PC-9 (cell line): ENCODE measurements around the gene ATOH8.

Source experiments
- EZH2 ChIP-seq: fragments of 200-600 bp; sonication (generic); IDR thresholded peaks from 2 replicates; pipeline ENCODE4 v1.8.0; 2017; ENCODE audit warnings: antibody characterized with exemption, low read depth
- TF ChIP-seq, protein P1 (sequence below): fragments of 200-600 bp; sonication (generic); conservative IDR thresholded peaks from 2 replicates; pipeline ENCODE4 v1.6.1; 2017; ENCODE audit warnings: mixed run types, antibody characterized with exemption, mild to moderate bottlenecking, moderate library complexity

DNA sequence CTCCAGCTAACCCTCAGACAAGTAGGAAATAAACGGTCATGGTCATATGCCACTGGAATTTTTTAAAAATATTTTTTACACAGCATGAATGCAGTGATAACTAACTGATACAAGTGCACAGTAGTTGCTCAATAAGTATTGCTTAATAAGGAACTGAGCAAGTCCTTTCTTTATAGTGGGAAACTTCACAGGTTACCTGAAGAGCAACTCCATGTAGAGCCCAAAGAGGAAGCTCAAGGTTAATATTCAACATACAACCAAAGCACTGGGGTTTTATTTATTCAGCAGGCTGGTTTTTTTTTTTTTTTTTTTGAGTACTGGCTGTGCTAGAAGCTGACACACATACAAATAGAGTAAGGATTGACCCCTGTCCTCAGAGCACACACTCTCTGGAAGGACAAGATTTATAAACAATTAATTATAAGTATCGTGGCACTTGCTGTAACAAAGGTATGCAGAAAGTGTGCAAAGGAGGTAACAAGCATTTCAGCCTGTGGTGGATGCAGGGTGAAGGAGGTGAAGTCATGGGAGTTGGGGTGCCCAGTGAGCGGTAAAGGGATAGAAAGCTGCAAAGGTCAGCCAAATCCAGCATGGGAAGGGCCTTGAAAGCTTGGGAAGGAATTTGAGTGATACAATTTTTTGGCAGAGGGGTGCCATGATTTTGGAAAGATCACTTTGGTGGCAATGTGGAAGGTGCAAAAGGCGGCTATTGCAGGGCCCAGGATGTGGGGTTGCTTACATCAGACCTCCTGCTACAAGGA, 52.7 kb downstream of the ATOH8 start:
- TF ChIP-seq, protein P1, sequence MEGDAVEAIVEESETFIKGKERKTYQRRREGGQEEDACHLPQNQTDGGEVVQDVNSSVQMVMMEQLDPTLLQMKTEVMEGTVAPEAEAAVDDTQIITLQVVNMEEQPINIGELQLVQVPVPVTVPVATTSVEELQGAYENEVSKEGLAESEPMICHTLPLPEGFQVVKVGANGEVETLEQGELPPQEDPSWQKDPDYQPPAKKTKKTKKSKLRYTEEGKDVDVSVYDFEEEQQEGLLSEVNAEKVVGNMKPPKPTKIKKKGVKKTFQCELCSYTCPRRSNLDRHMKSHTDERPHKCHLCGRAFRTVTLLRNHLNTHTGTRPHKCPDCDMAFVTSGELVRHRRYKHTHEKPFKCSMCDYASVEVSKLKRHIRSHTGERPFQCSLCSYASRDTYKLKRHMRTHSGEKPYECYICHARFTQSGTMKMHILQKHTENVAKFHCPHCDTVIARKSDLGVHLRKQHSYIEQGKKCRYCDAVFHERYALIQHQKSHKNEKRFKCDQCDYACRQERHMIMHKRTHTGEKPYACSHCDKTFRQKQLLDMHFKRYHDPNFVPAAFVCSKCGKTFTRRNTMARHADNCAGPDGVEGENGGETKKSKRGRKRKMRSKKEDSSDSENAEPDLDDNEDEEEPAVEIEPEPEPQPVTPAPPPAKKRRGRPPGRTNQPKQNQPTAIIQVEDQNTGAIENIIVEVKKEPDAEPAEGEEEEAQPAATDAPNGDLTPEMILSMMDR, result no peak
- TF ChIP-seq EZH2, result no peak
